A549 (cell line): ENCODE results near the gene TMEM139. TPM values are rescaled to one million over a fixed set of nuclear protein-coding genes. Genes with fewer than 3 reads are reported as not detected.
A peak's percentile ranks its signal among the peaks of the same experiment; 100 is the strongest.

Source experiments
- ATAC-seq, 2 experiments: fragments of 200-7000 bp in 1 of 2; fragments of >200 bp in 1 of 2; cut with Nextera tagmentation in 1 of 2; cut with Tn5 transposase in 1 of 2; 3 replicates each; pipeline versions ENCODE4 v1.8.0 to v1.9.1; 2018 to 2020; ENCODE audit warnings: mild to moderate bottlenecking in 1 of 2, moderate library complexity in 1 of 2
- CTCF ChIA-PET: fragments of 300-600 bp; sonication (Branson Sonifier 250); formaldehyde crosslinking; extraction: SDS; loops from one replicate; lab custom pipeline; 2021; ENCODE audit warnings: antibody characterized with exemption, inconsistent platforms; lab: Yijun Ruan, JAX
- POLR2A ChIA-PET: fragments of 350-600 bp; formaldehyde crosslinking; extraction: SDS; loops from one replicate; lab custom pipeline; 2021; ENCODE audit warnings: antibody characterized with exemption, inconsistent platforms; lab: Yijun Ruan, JAX
- DNase-seq, 2 experiments: peaks; one replicate each; pipeline versions ENCODE4 v3.0.0 to v3.0.0-alpha.2; 2011 to 2016; ENCODE audit warnings: low read depth in 1 of 2, low spot score in 1 of 2
- FAIRE-seq: peaks from 2 replicates; lab custom pipeline; 2011; peaks lifted over from hg19 to GRCh38; lab: Jason Lieb, UNC
- H3K27ac ChIP-seq, 2 experiments: fragments of >200 bp; sonication (Bioruptor Twin); formaldehyde crosslinking; 3 replicates each; pipeline ENCODE4 v1.5.1; 2016 to 2017
- H3K4me1 ChIP-seq: fragments of >200 bp; sonication (Bioruptor Twin); formaldehyde crosslinking; 3 replicates; pipeline ENCODE4 v1.6.1; 2016
- H3K4me2 ChIP-seq: fragments of >200 bp; sonication (Bioruptor Twin); formaldehyde crosslinking; 3 replicates; pipeline ENCODE4 v1.6.1; 2016
- H3K4me3 ChIP-seq: fragments of >200 bp; sonication (Bioruptor Twin); formaldehyde crosslinking; 3 replicates; pipeline ENCODE4 v1.5.1; 2016
- H3K9me3 ChIP-seq: fragments of >200 bp; sonication (Bioruptor Twin); formaldehyde crosslinking; 3 replicates; pipeline ENCODE4 v1.6.1; 2016
- CEBPB ChIP-seq, 2 experiments: fragments of >200 bp in 1 of 2; sonication (Bioruptor Twin) in 1 of 2; formaldehyde crosslinking in 1 of 2; IDR thresholded peaks; 2 replicates each; pipeline ENCODE4 v1.6.1; 2012 to 2016
- EP300 ChIP-seq, 2 experiments: fragments of >200 bp; sonication (Bioruptor Twin); formaldehyde crosslinking; IDR thresholded peaks; 2 replicates in 1 of 2; 3 replicates in 1 of 2; pipeline ENCODE4 v1.6.1; 2016 to 2017
- FOSL2 ChIP-seq, 2 experiments: fragments of 450-650 bp in 1 of 2; fragments of >200 bp in 1 of 2; sonication (Bioruptor Twin) in 1 of 2; formaldehyde crosslinking; IDR thresholded peaks; 2 replicates each; pipeline versions ENCODE4 v1.5.0 to v1.6.1; 2016 to 2020; ENCODE audit warnings: mild to moderate bottlenecking in 1 of 2, moderate library complexity in 1 of 2
- HOXA7 ChIP-seq: fragments of 250-450 bp; sonication (Bioruptor Pico); IDR thresholded peaks from 2 replicates; pipeline ENCODE4 v1.5.0; 2020; ENCODE audit warnings: mild to moderate bottlenecking, moderate library complexity
- KDM1A ChIP-seq: fragments of 200-600 bp; sonication (generic); IDR thresholded peaks from 2 replicates; pipeline ENCODE4 v1.6.1; 2016; ENCODE audit warnings: low read depth, mild to moderate bottlenecking
- MAFK ChIP-seq: fragments of 450-650 bp; IDR thresholded peaks from 2 replicates; pipeline ENCODE4 v1.6.1; 2014; ENCODE audit not compliant: partially characterized antibody
- MAZ ChIP-seq: fragments of 150-350 bp; IDR thresholded peaks from 2 replicates; pipeline ENCODE4 v1.6.1; 2014; ENCODE audit warnings: antibody characterized with exemption, low read depth, low read length, borderline replicate concordance
- NPAS2 ChIP-seq: fragments of 250-450 bp; sonication (Bioruptor Pico); IDR thresholded peaks from 2 replicates; pipeline ENCODE4 v1.8.0; 2022; ENCODE audit warnings: mild to moderate bottlenecking, moderate library complexity, borderline replicate concordance
- PBX3 ChIP-seq: IDR thresholded peaks from 2 replicates; pipeline ENCODE4 v1.6.1; 2012
- RARB ChIP-seq: fragments of 250-450 bp; sonication (Bioruptor Pico); IDR thresholded peaks from 2 replicates; pipeline ENCODE4 v1.8.0; 2021; ENCODE audit warnings: mild to moderate bottlenecking, moderate library complexity
- RCOR1 ChIP-seq: fragments of 150-350 bp; IDR thresholded peaks from 2 replicates; pipeline ENCODE4 v1.6.1; 2014; ENCODE audit warnings: antibody characterized with exemption, low read length, low read depth
- ZFP36 ChIP-seq: fragments of 450-650 bp; IDR thresholded peaks from 2 replicates; pipeline ENCODE4 v1.6.1; 2014; ENCODE audit warnings: borderline replicate concordance; ENCODE audit not compliant: partially characterized antibody
- ZNF302 ChIP-seq: fragments of 250-450 bp; sonication (Bioruptor Pico); IDR thresholded peaks from 2 replicates; pipeline ENCODE4 v1.9.0; 2021; ENCODE audit warnings: inconsistent platforms, mild to moderate bottlenecking, moderate library complexity
- WGBS: methylation state at CpG from one replicate; pipeline ENCODE4 v1.1.6; 2017; ENCODE audit errors: missing lambda C conversion rate; 5-methylcytosine and 5-hydroxymethylcytosine counted together
- polyA plus RNA-seq, 4 experiments: library from polyadenylated mRNA; depleted of rRNA in 3 of 4; stranded (reverse); fragments of >200 nt; fragmentation: RNase III in 1 of 4; extraction: RNeasy Plus Mini Kit Qiagen cat#74134 plus additional on column Dnase treatment in 1 of 4; gene quantifications; 2 replicates in 3 of 4; 3 replicates in 1 of 4; pipeline ENCODE4 v1.2.3, GENCODE V29; 2011 to 2017
- TF ChIP-seq, protein P1 (sequence below): fragments of 250-450 bp; sonication (Bioruptor Pico); IDR thresholded peaks from 2 replicates; pipeline ENCODE4 v1.5.0; 2020; ENCODE audit warnings: low read depth, mild to moderate bottlenecking, moderate library complexity
- TF ChIP-seq, protein P2 (sequence below): fragments of 200-600 bp; sonication (generic); IDR thresholded peaks from 2 replicates; pipeline ENCODE4 v1.6.1; 2016; ENCODE audit warnings: antibody characterized with exemption, mild to moderate bottlenecking, moderate library complexity
- TF ChIP-seq, protein P3 (sequence below): fragments of 450-650 bp; IDR thresholded peaks from 2 replicates; pipeline ENCODE4 v1.6.1; 2014; ENCODE audit warnings: antibody characterized with exemption
- TF ChIP-seq, protein P4 (sequence below): IDR thresholded peaks from 2 replicates; pipeline ENCODE4 v1.6.1; 2012

TMEM139 gene
- polyA plus RNA-seq, 2 of the 4 experiments (the other 2 are of a cell fraction): 0.37 to 0.65 TPM

DNA sequence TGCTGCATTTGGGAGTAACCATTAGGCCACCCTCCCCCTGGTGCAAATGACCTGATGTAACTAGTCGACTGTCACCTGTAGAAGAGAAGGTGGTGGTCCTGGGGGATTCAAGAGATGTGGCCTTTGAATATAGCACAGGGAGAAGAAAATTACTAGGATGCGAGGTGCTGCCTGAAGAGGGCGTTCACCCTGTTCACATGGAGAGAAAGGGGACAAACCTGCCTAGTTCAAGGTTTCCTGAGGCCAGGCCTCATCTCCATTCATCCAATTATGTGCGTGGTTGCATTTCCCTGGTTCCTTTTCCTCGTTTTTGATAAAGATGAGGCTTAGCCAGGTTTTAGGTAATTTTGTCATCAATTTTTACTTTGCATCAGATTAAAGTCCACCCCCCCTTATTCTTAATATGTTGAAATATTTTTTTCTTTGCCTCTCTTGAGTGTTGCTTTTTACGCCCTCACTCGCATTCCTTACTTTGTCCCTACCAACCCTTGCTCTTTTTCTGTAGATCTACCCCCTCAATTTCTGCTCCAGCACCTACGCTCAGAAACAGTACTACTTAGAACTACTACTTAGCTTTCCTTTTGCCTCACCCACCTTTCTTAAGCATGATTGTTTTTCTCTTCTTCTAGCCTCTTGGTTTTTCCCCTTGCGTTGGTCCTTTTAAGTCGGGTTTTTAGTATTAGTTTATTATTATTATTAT lies 44.9 kb downstream of the TMEM139 start:
- no peak for FAIRE-seq
- TF ChIP-seq, protein P1, sequence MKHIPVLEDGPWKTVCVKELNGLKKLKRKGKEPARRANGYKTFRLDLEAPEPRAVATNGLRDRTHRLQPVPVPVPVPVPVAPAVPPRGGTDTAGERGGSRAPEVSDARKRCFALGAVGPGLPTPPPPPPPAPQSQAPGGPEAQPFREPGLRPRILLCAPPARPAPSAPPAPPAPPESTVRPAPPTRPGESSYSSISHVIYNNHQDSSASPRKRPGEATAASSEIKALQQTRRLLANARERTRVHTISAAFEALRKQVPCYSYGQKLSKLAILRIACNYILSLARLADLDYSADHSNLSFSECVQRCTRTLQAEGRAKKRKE: no peak
- no peak for TF ChIP-seq NPAS2 (CRISPR knock-in tag)
- TF ChIP-seq HOXA7 (CRISPR knock-in tag): no peak
- TF ChIP-seq MAFK: no peak
- TF ChIP-seq, protein P2, sequence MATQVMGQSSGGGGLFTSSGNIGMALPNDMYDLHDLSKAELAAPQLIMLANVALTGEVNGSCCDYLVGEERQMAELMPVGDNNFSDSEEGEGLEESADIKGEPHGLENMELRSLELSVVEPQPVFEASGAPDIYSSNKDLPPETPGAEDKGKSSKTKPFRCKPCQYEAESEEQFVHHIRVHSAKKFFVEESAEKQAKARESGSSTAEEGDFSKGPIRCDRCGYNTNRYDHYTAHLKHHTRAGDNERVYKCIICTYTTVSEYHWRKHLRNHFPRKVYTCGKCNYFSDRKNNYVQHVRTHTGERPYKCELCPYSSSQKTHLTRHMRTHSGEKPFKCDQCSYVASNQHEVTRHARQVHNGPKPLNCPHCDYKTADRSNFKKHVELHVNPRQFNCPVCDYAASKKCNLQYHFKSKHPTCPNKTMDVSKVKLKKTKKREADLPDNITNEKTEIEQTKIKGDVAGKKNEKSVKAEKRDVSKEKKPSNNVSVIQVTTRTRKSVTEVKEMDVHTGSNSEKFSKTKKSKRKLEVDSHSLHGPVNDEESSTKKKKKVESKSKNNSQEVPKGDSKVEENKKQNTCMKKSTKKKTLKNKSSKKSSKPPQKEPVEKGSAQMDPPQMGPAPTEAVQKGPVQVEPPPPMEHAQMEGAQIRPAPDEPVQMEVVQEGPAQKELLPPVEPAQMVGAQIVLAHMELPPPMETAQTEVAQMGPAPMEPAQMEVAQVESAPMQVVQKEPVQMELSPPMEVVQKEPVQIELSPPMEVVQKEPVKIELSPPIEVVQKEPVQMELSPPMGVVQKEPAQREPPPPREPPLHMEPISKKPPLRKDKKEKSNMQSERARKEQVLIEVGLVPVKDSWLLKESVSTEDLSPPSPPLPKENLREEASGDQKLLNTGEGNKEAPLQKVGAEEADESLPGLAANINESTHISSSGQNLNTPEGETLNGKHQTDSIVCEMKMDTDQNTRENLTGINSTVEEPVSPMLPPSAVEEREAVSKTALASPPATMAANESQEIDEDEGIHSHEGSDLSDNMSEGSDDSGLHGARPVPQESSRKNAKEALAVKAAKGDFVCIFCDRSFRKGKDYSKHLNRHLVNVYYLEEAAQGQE: no peak
- no peak for TF ChIP-seq MAZ
- TF ChIP-seq, protein P3, sequence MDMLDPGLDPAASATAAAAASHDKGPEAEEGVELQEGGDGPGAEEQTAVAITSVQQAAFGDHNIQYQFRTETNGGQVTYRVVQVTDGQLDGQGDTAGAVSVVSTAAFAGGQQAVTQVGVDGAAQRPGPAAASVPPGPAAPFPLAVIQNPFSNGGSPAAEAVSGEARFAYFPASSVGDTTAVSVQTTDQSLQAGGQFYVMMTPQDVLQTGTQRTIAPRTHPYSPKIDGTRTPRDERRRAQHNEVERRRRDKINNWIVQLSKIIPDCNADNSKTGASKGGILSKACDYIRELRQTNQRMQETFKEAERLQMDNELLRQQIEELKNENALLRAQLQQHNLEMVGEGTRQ: no peak
- no peak for TF ChIP-seq RARB (CRISPR knock-in tag)
- no peak for TF ChIP-seq CEBPB (IDR thresholded peaks at IDR 0.05)
- no peak for TF ChIP-seq KDM1A
- no peak for TF ChIP-seq ZNF302 (CRISPR knock-in tag)
- no peak for TF ChIP-seq PBX3
- TF ChIP-seq RCOR1: no peak
- no peak for TF ChIP-seq ZFP36
- TF ChIP-seq EP300 (IDR thresholded peaks at IDR 0.05): no peak

DNA sequence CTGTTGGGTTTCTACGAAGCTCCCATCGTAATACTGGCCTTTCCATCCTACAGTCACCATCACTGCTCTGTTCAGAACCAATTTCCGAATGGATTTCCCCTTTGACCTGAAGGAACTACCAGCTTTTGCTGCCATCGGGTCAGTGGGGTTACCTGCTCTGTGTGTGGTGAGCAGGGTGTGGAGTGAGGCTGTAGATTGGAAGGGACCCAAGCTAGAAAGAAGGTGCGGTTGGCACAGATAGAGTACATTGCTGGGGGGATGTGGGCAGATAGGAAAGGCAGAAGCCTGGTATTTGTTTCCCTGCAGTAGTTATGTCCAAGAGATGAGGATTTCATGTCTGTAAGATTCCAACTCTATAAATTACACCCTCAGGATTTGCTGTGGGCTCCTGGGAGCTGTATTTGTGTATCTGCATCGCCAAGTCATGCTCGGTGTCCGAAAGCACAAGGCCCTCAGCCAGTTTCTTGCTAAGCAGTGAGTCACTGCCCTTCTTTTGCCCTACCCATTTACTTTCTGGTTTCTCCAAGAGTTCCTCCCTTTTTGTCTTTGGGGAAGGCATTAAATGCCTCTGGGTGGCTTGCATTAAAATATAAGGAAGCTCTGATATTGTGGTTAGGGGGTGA lies 46.5 kb downstream of the TMEM139 start:
- Histone ChIP-seq H3K4me1 (peaks cover 31% of the 10 kb centered on the region), H3K4me3 (no peak overlapping the region), H3K9me3 (no peaks in the 10 kb centered on the region), H3K4me2 (peak overlapping the region; percentile 44), H3K27ac (peak overlapping the region; percentile 41 to 72; a peak in 5 of 6 replicates)
- peak; percentile 38 to 72 for DNase-seq
- peak; percentile 83 to 88 for ATAC-seq
- no peak for FAIRE-seq
- POLR2A ChIA-PET: no interaction called here
- WGBS: 32% methylated on average over 8 of the region's 8 CpGs
- TF ChIP-seq, protein P4, sequence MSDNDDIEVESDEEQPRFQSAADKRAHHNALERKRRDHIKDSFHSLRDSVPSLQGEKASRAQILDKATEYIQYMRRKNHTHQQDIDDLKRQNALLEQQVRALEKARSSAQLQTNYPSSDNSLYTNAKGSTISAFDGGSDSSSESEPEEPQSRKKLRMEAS: 0 out of 2 replicates have a peak, but pooled peaks have one; percentile 44
- no peak for TF ChIP-seq FOSL2 (IDR thresholded peaks at IDR 0.05)
- TF ChIP-seq FOSL2 (CRISPR knock-in tag; IDR thresholded peaks at IDR 0.05): peak; percentile 47
- TF ChIP-seq RCOR1: no peak
- CTCF ChIA-PET: interaction anchor here (0.8 to 2.9 kb wide), 6 partner anchors 13 to 76 kb away, joined by 3 to 11 read pairs (median 4); no protein-coding TSS in a partner anchor

More for the DNA sequence above, 44.9 kb downstream of the TMEM139 start:
- H3K4me3 ChIP-seq: no peak overlapping the region
- no peak overlapping the region for H3K4me2 ChIP-seq
- peaks cover 36% of the 10 kb centered on the region for H3K4me1 ChIP-seq
- DNase-seq (no peak), ATAC-seq (no peak)
- CTCF ChIA-PET: interaction anchor here (1.1 to 2.9 kb wide), 6 partner anchors 9 to 69 kb away, joined by 3 to 11 read pairs (median 4); partner anchors contain the start of gene CASP2
- H3K9me3 ChIP-seq: no peaks in the 10 kb centered on the region
- H3K27ac ChIP-seq: no peak overlapping the region
- WGBS: 81% methylated on average over 10 of the region's 10 CpGs
- POLR2A ChIA-PET: no interaction called here
